ENCODE measurements around the gene CBS.
"Not testable (repeated sequence)": the region's sequence is repeated elsewhere in the genome, so short reads cannot be mapped to it uniquely, and the experiment has no call there.

DNA sequence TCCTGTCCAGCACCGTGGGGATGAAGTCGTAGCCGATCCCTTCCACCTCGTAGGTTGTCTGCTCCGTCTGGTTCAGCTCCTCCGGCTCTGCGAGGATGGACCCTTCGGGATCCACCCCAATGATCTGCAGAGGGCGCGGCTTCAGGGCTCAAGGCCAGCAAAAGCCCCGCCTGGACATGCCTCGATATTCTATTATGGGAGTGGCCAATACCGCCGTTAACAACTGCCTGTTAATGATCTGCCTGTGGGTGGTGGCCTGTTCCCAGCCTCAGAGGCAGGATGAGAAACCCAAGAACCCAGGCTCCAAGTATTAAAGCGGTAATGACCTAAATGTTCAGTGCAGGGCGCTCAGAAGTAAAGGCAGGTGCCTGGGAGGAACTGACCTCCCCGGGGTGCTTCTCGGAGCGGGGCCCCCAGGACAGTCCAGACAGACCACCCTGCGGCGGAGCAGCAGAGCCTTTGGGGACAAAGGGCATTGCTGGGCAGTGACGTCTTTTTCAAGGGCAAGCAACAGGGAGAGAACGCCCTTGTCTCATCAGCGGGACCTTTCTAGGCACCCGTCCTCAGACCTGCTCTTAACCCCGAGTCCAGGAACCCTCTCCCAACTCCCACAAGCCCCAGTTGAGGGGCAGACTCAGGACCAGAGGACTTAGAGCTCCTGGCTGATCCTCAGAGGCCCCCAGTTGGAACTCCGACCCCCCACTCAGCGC is 12.5 kb downstream of the CBS start:
- TF ChIP-seq, protein P1, sequence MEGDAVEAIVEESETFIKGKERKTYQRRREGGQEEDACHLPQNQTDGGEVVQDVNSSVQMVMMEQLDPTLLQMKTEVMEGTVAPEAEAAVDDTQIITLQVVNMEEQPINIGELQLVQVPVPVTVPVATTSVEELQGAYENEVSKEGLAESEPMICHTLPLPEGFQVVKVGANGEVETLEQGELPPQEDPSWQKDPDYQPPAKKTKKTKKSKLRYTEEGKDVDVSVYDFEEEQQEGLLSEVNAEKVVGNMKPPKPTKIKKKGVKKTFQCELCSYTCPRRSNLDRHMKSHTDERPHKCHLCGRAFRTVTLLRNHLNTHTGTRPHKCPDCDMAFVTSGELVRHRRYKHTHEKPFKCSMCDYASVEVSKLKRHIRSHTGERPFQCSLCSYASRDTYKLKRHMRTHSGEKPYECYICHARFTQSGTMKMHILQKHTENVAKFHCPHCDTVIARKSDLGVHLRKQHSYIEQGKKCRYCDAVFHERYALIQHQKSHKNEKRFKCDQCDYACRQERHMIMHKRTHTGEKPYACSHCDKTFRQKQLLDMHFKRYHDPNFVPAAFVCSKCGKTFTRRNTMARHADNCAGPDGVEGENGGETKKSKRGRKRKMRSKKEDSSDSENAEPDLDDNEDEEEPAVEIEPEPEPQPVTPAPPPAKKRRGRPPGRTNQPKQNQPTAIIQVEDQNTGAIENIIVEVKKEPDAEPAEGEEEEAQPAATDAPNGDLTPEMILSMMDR (IDR thresholded peaks at IDR 0.05): not testable (repeated sequence)
- TF ChIP-seq POLR2A (IDR thresholded peaks at IDR 0.05): not testable (repeated sequence)

Measured in heart left ventricle (tissue), 13 donors.